ENCODE data around the gene TM9SF1. TPM values are rescaled to one million over a fixed set of nuclear protein-coding genes. Genes with fewer than 3 reads are reported as not detected.
A peak's percentile ranks its signal among the peaks of the same experiment; 100 is the strongest.

The TM9SF1 gene
- total and polyA plus RNA-seq, 3 donors from 2014 or later = 45.0 to 53.2 (median 50.0) TPM

DNA sequence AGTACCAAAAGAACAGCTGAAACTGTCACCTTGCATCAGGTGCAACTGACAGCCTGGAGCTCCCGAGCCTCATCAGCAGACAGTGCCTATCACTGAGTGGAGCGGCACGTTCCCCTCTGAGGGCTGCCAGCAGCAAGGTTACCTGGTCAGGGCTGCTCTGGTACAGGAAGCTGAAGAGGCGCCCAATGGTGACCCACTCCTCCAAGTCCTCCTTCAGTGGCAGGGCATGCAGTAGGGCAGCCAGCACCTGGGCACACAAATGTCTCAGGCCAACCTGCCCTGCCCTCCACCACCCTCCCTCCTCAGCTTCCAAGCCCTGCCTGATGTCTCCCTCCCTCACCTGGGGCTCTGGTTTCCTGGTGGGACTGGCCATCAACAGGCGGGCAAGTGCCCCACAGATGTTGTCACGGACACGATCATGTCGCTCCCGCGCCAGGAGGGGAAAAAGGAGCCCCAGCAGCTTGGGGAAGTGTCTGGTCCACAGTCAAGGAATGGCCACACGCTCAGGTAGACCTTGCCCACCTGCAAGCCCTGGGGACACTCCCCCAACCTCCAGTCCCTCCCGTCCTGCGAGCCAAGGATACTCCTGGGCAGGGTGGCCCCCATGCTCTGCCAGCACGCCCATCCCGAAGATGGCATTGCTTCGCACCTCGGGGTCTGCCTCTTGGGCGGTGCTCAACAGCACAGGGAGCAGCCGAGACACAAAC is 13.7 kb downstream of the TM9SF1 start:
- no peak overlapping the region for H3K27ac ChIP-seq
- WGBS, 2 donors = 89 to 92% methylated on average over 6 to 17 of the region's 19 CpGs
- no peak for TF ChIP-seq POLR2A (IDR thresholded peaks at IDR 0.05)
- TF ChIP-seq, protein P1, sequence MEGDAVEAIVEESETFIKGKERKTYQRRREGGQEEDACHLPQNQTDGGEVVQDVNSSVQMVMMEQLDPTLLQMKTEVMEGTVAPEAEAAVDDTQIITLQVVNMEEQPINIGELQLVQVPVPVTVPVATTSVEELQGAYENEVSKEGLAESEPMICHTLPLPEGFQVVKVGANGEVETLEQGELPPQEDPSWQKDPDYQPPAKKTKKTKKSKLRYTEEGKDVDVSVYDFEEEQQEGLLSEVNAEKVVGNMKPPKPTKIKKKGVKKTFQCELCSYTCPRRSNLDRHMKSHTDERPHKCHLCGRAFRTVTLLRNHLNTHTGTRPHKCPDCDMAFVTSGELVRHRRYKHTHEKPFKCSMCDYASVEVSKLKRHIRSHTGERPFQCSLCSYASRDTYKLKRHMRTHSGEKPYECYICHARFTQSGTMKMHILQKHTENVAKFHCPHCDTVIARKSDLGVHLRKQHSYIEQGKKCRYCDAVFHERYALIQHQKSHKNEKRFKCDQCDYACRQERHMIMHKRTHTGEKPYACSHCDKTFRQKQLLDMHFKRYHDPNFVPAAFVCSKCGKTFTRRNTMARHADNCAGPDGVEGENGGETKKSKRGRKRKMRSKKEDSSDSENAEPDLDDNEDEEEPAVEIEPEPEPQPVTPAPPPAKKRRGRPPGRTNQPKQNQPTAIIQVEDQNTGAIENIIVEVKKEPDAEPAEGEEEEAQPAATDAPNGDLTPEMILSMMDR (IDR thresholded peaks at IDR 0.05) = no peak

DNA sequence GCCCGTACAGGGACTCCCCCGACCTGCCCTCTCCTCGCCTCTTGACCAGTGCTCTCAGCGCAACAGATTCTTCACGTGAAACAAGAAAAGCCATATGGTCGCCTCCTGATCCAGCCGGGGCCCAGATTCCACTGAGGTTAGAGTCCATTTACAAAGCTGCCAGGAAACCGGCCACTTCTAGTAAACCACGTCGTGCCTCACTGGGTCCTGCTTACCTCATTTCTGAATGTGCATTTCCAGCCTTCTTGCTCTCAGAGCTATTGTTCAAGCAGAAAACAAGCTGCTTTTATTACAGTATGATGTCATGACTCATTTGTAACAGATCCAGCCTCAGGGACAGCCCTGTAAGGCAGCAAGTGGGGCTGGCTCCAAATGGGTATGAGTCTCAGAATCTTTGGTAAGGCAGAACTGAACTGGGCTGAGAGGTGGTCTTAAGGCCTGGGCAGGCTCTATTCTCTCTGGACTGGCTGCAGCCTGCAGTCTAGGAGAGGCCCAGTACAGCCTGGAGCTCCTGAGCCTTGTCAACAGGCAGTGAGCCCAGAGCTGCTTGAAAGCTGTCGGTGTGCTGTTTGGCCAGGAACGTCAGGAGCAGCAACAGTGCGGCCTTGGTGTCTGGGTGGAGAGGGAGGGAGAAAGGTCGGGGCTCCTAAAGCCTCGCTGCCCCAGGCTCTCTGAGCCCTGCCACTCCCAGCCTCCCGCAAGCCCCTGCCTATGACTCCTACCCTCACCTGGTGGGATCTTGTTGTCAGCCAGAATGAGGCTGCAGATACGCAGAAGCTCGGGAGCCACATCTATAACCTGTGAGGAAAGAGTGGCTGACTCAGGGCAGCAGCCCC is 15.1 kb downstream of the TM9SF1 start:
- intact Hi-C loops (cut with DNase I; ENCODE audit: low total_unique reads) = no loop called here
- no peak for TF ChIP-seq POLR2A (IDR thresholded peaks at IDR 0.05)
- TF ChIP-seq, protein P1 (IDR thresholded peaks at IDR 0.05) = no peak
- Histone ChIP-seq H3K27ac (peak overlapping the region in 1 of 2 donors; percentile 44), H3K4me3 (no peak overlapping the region), H3K4me1 (no peaks in the 10 kb centered on the region), H3K9me3 (no peaks in the 10 kb centered on the region), H3K36me3 (ENCODE audit: low read depth, missing control alignments) (no peaks in the 10 kb centered on the region), H3K27me3 (no peaks in the 10 kb centered on the region)
- 72 to 82% methylated on average over 13 to 18 of the region's 18 CpGs for WGBS, 2 donors
- DNase-seq = no peak

More for the DNA sequence above, 13.7 kb downstream of the TM9SF1 start:
- Histone ChIP-seq H3K27me3 (no peaks in the 10 kb centered on the region), H3K4me3 (no peak overlapping the region), H3K9me3 (no peaks in the 10 kb centered on the region), H3K4me1 (no peaks in the 10 kb centered on the region), H3K36me3 (ENCODE audit: low read depth, missing control alignments) (no peaks in the 10 kb centered on the region)
- no peak for DNase-seq
- intact Hi-C loops (cut with DNase I; ENCODE audit: low total_unique reads) = no loop called here

DNA sequence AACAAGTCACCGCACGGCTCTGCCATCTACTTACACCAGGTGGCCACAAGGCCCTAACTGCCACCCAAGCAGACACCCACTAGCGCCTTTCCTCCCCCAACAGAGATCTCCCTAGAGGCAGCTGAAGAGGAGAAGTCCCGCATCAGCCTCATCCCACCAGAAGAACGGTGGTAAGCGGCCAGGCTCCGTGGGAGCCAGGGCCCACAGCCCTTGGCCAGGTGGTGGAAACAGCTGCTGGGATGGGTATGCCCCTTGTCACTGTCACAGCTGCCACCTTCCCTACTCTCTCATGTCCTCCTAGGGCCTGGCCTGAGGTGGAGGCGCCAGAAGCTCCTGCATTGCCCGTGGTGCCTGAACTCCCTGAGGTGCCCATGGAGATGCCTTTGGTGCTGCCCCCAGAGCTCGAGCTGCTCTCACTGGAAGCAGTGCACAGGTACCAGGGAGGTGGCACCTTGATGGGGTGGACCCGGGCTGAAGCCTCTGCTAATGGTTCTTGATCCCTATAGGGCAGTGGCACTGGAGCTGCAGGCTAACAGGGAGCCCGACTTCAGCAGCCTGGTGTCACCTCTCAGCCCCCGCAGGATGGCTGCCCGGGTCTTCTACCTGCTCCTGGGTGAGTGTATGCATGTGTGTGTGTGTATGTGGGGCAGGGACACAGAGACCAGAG is 15.8 kb downstream of the TM9SF1 start:
- no peak overlapping the region for H3K4me3 ChIP-seq
- no peaks in the 10 kb centered on the region for H3K4me1 ChIP-seq
- no peaks in the 10 kb centered on the region for H3K27me3 ChIP-seq
- no peak overlapping the region for H3K27ac ChIP-seq
- H3K9me3 ChIP-seq = no peaks in the 10 kb centered on the region
- intact Hi-C loops (cut with DNase I; ENCODE audit: low total_unique reads) = no loop called here
- WGBS, 2 donors = 80 to 91% methylated on average over 7 to 14 of the region's 14 CpGs
- TF ChIP-seq POLR2A (IDR thresholded peaks at IDR 0.05) = no peak
- TF ChIP-seq, protein P1 (IDR thresholded peaks at IDR 0.05) = no peak
- DNase-seq = no peak
- no peaks in the 10 kb centered on the region for H3K36me3 ChIP-seq (ENCODE audit: low read depth, missing control alignments)

DNA sequence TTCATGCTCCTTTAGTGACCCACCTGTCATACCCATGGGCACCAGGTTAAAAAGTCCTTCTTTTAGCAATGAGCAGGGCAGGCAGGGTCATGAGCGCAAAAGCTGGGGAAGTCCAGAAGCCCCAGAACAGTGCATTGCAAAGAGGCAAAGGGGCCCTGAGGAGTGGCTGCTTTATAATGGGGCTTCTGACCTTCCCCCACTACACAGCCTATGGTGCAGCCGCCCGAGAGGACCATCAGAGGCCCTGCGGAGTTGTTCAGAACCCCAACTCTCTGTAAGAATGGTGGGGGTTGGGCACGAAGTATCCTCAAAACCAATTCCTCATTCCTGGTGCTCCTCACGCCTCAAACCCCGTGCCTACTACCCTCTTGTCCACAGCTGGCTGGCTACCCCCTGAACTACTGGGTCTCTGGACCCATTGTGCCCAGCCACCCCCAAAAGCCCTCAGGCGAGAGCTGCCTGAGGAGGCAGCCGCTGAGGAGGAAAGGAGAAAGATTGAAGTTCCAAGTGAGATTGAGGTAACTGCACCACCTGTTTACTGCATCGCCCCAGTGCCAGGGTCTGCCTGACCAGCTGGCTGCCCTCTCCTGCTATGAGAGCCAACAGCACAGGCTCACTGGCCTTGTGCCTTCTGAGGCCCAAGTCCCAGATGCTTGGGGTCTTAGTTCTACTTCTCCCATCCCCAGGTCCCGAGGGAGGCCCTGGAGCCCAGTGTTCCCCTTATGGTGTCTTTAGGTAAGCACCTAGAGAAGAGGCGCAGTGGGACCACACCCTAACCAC is 16.7 kb downstream of the TM9SF1 start:
- Histone ChIP-seq H3K9me3 (no peaks in the 10 kb centered on the region), H3K4me3 (no peak overlapping the region), H3K27ac (no peak overlapping the region), H3K36me3 (ENCODE audit: low read depth, missing control alignments) (no peaks in the 10 kb centered on the region), H3K4me1 (no peaks in the 10 kb centered on the region), H3K27me3 (no peaks in the 10 kb centered on the region)
- intact Hi-C loops (cut with DNase I; ENCODE audit: low total_unique reads) = no loop called here
- TF ChIP-seq, protein P1 (IDR thresholded peaks at IDR 0.05) = no peak
- TF ChIP-seq POLR2A (IDR thresholded peaks at IDR 0.05) = no peak
- 88 to 92% methylated on average over 9 to 12 of the region's 12 CpGs for WGBS, 2 donors
- DNase-seq = no peak

Measured in testis (tissue), 3 donors.